Gastroesophageal sphincter (tissue), 3 donors: ENCODE measurements around the gene GCHFR.

ENCODE experiments used
- CTCF ChIP-seq, 4 experiments: fragments of 200-600 bp in 2 of 4; fragments of 450-650 bp in 2 of 4; sonication (generic) in 1 of 4; IDR thresholded peaks; one replicate each; pipeline ENCODE4 v1.5.1; 2017 to 2019; ENCODE audit warnings: antibody characterized with exemption in 4 of 4, mild to moderate bottlenecking in 2 of 4, moderate library complexity in 2 of 4
- POLR2A ChIP-seq, 2 donors: fragments of 450-650 bp; IDR thresholded peaks; one replicate each; pipeline ENCODE4 v1.6.1; 2017; ENCODE audit warnings: antibody characterized with exemption in 2 of 2, mild to moderate bottlenecking in 2 of 2, moderate library complexity in 1 of 2

GRCh38 chr15:40785814-40786213, 21.9 kb downstream of the GCHFR start:
- TF ChIP-seq POLR2A (IDR thresholded peaks at IDR 0.05) (no peak), CTCF (IDR thresholded peaks at IDR 0.05) (no peak)
